ENCODE measurements around the gene GOLT1A.

DNA sequence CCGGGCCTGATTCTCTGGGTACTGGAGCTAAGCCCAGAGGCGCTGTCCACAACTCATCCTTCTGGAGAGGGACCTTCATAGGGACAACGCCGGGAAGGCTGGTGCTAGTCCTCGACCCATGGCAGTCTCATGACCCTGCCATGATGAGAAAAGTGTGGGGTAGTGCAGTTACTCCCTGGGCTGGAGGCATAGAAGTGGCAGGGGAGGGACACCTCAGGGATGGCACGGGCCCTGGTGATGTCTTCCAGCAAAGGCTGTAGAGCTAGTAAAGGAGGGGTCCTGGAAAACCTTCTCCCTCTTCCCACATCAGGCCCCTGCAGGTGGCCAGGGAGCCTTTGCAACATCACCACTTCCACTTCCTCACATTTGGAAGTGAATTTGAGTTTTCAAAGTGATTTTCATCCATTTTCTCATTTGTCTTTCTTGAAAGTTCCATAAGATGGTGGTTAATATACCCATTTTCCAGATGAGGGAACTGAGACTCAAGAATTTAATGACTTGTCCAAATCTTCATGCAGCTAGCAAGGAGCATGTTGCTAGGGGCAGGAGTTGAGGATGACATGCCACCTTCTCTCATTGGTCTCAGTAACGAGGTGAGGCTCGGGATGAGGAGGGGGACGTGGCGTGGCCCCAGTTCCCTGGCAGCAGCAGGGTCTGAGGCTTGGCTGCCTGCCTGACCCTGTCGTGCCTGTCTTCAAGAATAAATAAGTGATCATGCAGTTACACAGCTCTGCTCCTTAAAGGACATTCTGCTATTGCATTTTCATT is 3.3 kb upstream of the GOLT1A start:
- TF ChIP-seq CTCF (IDR thresholded peaks at IDR 0.05; ENCODE audit: borderline replicate concordance, extremely low read depth, low read length, poor library complexity, severe bottlenecking) (no peak), EZH2 (IDR thresholded peaks at IDR 0.05; ENCODE audit: borderline replicate concordance, low read depth, low read length, severe bottlenecking) (no peak)
